Loucy (cell line): ENCODE measurements around the gene RNF141.

Experiments used
- H2AFZ ChIP-seq: fragments of 200-600 bp; sonication (generic); 2 replicates; pipeline ENCODE4 v1.6.0; 2016; ENCODE audit warnings: antibody characterized with exemption, mild to moderate bottlenecking, low read length, moderate library complexity
- H3F3A ChIP-seq: fragments of 200-600 bp; 2 replicates; pipeline ENCODE4 v1.6.0; 2016; ENCODE audit warnings: antibody characterized with exemption, low read depth, mild to moderate bottlenecking
- H3K27me3 ChIP-seq: fragments of 200-600 bp; sonication (generic); 2 replicates; pipeline ENCODE4 v1.6.1; 2014; ENCODE audit warnings: low read length, mild to moderate bottlenecking; ENCODE audit not compliant: insufficient read depth, poor library complexity, severe bottlenecking
- H3K36me3 ChIP-seq: fragments of 200-600 bp; sonication (generic); 2 replicates; pipeline ENCODE4 v1.6.1; 2016; ENCODE audit warnings: low read length; ENCODE audit not compliant: insufficient read depth
- H3K4me1 ChIP-seq: fragments of 200-600 bp; sonication (generic); 2 replicates; pipeline ENCODE4 v1.5.1; 2014; ENCODE audit warnings: low read length, mild to moderate bottlenecking; ENCODE audit not compliant: insufficient read depth, poor library complexity, severe bottlenecking
- H3K4me2 ChIP-seq: fragments of 200-600 bp; sonication (generic); 2 replicates; pipeline ENCODE4 v1.6.0; 2014; ENCODE audit warnings: antibody characterized with exemption, low read length, low read depth, mild to moderate bottlenecking; ENCODE audit not compliant: poor library complexity, severe bottlenecking
- H3K4me3 ChIP-seq: fragments of 200-600 bp; sonication (generic); 2 replicates; pipeline ENCODE4 v1.5.1; 2014; ENCODE audit warnings: low read length, mild to moderate bottlenecking, mixed read lengths; ENCODE audit not compliant: poor library complexity, severe bottlenecking
- H3K79me2 ChIP-seq: fragments of 200-600 bp; sonication (generic); 2 replicates; pipeline ENCODE4 v1.6.1; 2014; ENCODE audit warnings: low read length; ENCODE audit not compliant: insufficient read depth
- H3K9ac ChIP-seq: fragments of 200-600 bp; sonication (generic); 2 replicates; pipeline ENCODE4 v1.6.0; 2014; ENCODE audit warnings: mild to moderate bottlenecking, low read depth, low read length, moderate library complexity; ENCODE audit not compliant: poor library complexity, severe bottlenecking
- H3K9me2 ChIP-seq: fragments of 200-600 bp; sonication (generic); replicated peaks from 2 replicates; pipeline ENCODE4 v1.6.1; 2016; ENCODE audit warnings: low read depth, low read length, mixed read lengths
- H3K9me3 ChIP-seq: fragments of 200-600 bp; sonication (generic); 2 replicates; pipeline ENCODE4 v1.6.1; 2014; ENCODE audit warnings: mild to moderate bottlenecking, antibody characterized with exemption, low read length, low read depth; ENCODE audit not compliant: insufficient read depth
- H4K20me1 ChIP-seq: fragments of 200-600 bp; sonication (generic); 2 replicates; pipeline ENCODE4 v1.6.0; 2014; ENCODE audit warnings: antibody characterized with exemption, low read length, mild to moderate bottlenecking; ENCODE audit not compliant: insufficient read depth, poor library complexity, severe bottlenecking
- CTCF ChIP-seq: fragments of 200-600 bp; sonication (generic); conservative IDR thresholded peaks from 2 replicates; pipeline ENCODE4 v1.5.1; 2014; ENCODE audit warnings: mild to moderate bottlenecking, antibody characterized with exemption, low read length
- EZH2phosphoT487 ChIP-seq: fragments of 200-600 bp; IDR thresholded peaks from 2 replicates; pipeline ENCODE4 v1.6.1; 2018; ENCODE audit warnings: antibody characterized with exemption, mild to moderate bottlenecking, moderate library complexity, borderline replicate concordance

Gene RNF141

DNA sequence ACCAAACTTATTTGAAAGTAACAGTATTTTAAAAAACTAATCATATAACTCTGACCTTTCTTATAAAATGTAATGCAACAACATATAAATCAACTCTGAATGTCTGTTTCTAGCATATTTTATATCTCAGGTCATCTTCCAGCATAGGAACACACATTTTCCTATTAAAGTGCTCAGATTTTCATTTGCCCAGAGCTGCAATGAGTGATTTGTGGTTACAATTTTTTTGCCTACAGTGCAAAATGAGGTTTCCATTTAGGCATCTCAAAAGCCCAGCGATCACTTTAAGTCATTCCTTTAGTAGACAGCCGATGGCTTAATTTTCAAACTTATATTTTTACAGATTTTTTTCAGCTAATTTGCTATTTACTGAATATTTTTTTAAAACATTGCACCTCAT, 26.5 kb upstream of the RNF141 start:
- H3K4me2 ChIP-seq, result no peak overlapping the region
- no peak overlapping the region for H2AFZ ChIP-seq
- no peaks in the 10 kb centered on the region for H3K79me2 ChIP-seq
- no peaks in the 10 kb centered on the region for H3K9me3 ChIP-seq
- TF ChIP-seq EZH2phosphoT487 (no peak), CTCF (no peak)
- H3F3A ChIP-seq, result no peaks in the 10 kb centered on the region
- H3K9ac ChIP-seq, result no peak overlapping the region
- H3K27me3 ChIP-seq, result no peaks in the 10 kb centered on the region
- H3K4me1 ChIP-seq, result no peaks in the 10 kb centered on the region
- H3K9me2 ChIP-seq, result no peaks in the 10 kb centered on the region
- H3K36me3 ChIP-seq, result no peaks in the 10 kb centered on the region
- H3K4me3 ChIP-seq, result no peak overlapping the region
- no peaks in the 10 kb centered on the region for H4K20me1 ChIP-seq

DNA sequence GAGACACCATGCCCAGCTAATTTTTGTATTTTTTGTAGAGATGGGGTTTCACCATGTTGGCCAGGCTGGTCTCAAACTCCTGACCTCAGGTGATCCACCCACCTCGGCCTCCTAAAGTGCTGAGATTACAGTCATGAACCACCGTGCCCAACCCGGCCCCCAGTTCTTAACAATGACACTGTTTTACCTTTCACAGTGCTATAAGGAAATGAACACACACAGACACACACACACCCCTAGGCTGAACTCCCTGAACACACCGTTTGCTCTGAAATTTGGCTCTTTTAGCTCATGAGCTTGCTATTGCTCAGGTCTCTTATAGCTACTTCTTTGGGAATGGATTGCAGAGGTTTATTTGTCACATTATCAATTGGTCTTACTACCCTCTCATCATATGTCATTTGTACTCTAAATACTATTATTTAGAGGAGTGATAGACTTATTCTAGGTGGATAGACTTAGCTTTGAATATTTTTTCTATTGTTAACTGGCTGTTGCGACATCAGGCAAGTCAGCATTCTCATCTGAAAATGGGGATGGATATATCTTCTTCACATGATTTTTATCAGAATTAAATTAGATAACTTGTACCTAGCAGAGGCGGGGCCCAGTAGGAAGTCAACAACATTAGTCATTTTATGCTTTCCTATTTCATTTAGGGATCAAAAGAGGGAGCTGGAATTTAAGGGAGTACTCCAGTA, 25.4 kb upstream of the RNF141 start:
- H2AFZ ChIP-seq, result no peak overlapping the region
- TF ChIP-seq CTCF (no peak), EZH2phosphoT487 (no peak)
- no peaks in the 10 kb centered on the region for H3K36me3 ChIP-seq
- no peaks in the 10 kb centered on the region for H3K27me3 ChIP-seq
- no peaks in the 10 kb centered on the region for H4K20me1 ChIP-seq
- no peak overlapping the region for H3K4me3 ChIP-seq
- H3K4me2 ChIP-seq, result no peak overlapping the region
- H3F3A ChIP-seq, result no peaks in the 10 kb centered on the region
- no peaks in the 10 kb centered on the region for H3K9me3 ChIP-seq
- peaks cover 4% of the 10 kb centered on the region for H3K4me1 ChIP-seq
- no peaks in the 10 kb centered on the region for H3K79me2 ChIP-seq
- H3K9ac ChIP-seq, result no peak overlapping the region
- H3K9me2 ChIP-seq, result no peaks in the 10 kb centered on the region

GRCh38 chr11:10565493-10565892, 24.5 kb upstream of the RNF141 start:
- Histone ChIP-seq H3K9me2 (no peaks in the 10 kb centered on the region), H3F3A (no peaks in the 10 kb centered on the region), H3K4me3 (no peak overlapping the region), H2AFZ (no peak overlapping the region), H3K4me1 (peaks cover 4% of the 10 kb centered on the region), H3K36me3 (no peaks in the 10 kb centered on the region), H3K9ac (no peak overlapping the region), H3K27me3 (no peaks in the 10 kb centered on the region), H3K79me2 (no peaks in the 10 kb centered on the region), H3K9me3 (no peaks in the 10 kb centered on the region), H3K4me2 (no peak overlapping the region), H4K20me1 (no peaks in the 10 kb centered on the region)
- TF ChIP-seq EZH2phosphoT487 (no peak), CTCF (no peak)
